ENCODE results near the gene SEMA7A.
"Not testable (repeated sequence)": the region's sequence is repeated elsewhere in the genome, so short reads cannot be mapped to it uniquely, and the experiment has no call there.

Gene SEMA7A

DNA sequence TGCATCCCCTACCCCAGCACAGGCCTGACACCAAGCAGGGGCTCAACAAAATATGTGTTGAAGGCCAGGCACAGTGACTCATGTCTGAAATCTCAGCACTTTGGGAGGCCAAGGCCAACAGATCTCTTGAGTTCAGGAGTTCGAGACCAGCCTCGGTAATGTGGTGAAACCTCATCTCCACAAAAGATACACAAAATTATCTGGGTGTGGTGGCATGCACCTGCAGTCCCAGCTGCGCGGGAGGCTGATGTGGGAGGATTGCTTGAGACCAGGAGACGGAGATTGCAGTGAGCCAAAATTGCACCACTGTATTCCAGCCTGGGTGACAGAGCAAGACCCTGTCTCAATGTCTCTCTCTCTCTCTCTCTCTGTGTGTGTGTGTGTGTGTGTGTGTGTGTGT lies 35.6 kb downstream of the SEMA7A start:
- no peak for FAIRE-seq

DNA sequence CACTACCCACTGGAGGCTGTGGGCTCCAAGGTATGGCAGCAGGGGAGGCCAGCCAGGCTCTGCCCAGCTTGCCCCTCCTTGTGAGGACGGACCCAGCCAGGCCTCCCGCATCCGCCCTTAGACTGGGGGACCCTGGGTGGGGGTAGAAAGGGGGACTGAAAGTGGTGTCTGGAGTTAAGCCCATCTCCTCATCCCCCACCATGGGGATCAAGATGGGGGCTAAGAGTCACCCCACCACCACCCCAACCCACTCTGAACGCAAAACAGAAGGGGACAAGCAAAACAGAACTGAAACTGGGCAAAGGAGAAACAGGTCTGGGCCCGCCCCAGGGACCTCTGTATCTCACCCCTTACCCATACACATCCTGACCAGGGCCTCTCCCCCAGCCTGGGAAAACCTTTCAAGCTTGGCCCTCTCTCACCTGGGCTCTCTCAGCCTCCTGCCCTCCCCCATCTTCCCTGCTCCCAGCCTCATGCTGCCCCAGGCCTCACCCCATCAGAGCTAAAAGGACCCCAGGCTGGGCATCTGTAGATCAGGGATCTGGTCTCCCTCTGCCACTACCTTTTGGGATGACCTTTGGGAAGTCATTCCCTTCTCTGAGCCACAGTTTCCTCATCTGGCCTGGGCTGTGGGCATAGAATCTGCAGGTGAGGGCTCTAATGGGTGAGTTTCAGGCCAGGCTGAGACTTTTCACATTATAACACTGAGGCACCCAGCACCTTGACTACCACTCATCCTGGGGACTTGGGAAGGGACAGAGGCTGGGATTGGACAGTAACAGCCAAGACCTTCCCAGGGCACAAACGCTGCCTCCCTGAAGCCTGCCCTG lies 36.3 kb downstream of the SEMA7A start:
- FAIRE-seq: no peak

DNA sequence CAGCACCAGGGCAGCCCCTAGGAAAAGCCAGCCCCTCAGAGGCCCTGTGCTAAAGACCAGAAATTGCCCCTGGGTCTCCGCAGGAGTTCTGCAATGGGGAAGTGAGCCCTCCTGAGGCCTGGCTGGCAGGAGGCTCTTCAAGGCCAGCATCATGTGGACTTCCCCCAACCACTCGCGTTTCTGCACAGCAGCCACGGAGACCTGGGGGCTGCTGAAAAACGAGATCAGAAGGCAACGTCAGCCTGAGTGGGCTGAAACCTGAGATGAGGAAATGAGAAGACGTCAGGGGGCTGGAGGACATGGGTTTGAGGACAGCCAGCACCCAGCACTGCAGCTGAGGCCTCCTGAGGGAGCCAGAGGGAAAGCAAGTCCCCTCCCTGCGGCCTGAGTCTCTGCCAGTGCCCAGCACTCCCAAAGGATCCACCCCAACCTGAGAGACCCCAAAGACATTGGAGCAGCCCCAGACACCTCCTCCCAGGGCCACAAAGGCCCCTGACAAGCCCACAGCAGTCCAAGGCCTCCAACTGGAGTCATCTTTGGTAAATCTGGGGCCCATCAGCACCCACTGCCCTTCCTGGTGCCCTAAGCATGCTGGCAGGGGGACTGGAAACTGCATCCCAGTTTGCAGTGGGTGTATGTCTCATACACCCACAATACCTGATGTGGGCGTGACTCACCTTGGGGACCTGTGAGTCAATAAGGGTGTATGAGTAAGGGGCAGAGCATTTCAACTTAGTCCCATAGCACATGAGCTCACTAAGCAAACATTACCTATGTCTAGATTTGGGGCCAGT lies 37.1 kb downstream of the SEMA7A start:
- FAIRE-seq: no peak

DNA sequence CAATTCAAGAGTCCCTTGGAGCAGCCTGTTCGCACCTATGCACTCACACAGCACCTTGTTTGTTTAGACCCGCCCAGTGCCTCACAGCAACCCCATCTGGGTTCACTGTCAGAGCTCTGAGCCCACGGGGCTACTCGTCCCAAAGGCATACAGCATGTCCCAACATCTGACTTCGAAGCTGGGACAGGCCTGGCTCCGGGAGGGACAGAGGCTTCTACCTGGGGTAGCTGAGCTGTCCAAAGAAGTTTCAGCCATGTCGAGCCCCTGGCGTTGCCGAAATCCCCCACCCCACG lies 37.7 kb downstream of the SEMA7A start:
- no peak for FAIRE-seq

DNA sequence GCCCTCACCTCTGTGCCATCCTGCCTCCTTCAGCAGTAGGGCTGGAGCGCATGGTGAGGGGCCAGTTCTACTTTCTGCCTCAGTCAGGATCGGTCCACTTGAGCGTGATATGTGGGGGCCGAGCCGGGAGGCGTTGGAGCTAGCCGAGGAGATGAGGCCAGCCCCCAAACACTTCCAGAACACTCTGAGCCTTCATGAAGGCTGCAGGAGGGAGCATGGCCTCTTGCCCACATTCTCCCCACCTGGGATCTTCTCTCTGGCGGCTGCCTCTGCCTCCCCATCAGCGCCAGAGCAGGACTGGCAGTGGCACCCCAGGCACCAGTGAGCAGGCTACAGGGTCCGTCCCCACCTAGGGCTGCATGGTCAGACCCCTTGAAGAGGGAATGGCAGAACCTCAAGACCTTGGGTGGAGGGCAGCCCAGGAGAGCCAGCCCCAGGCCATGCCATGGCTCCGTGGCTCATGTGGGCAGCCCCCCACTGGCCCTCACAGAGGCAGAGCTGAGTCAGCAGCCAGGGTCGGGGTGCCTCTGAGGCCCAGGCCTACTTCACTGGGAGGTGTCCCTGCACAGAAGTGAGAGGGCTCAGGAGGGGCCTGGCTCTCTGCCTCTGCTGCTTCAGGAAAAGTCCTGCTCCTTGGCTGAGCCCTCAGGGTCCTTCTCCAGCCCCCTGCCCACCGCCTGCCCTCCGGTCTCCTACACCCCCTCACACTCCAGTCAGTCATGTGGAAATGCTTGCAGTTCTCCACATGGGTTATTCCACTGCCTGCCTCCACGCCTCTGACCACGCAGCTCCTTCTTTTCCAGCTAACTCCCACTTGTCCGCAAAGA lies 38.2 kb downstream of the SEMA7A start:
- no peak for FAIRE-seq

DNA sequence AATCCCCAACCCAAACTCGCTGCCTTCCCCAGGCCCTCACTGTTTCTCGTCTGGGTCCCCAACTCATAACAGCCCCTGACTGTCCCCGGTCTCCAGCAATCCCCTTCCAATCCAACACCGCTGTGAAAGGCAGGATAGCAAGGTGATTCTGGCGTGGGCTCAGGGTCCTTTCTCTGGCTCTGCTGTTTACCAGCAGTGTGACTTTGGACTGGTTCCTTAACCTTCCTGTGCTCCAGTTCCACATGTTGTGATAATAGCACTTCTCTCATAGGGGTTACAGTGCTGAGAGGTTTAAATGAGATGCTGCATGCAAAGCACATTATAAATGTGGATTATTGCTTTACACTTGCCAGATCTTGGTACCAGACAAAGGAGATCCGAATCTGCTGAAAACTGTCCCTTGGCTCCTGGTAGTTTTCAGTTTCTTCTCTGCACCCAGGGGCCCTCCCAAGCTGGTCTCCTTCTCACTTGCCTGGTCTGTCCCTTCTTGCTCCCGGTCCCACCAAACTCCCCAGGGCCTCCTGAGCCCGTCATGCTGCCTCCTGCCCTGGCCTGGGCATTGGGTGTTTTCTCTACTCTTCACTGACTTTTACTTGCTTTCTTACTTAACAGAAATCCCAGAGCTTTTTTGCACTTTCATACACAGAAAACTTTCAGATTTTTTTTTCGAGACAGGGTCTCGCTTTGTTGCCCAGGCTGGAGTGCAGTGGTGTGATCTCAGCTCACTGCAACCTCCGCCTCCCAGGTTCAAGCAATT lies 39.5 kb downstream of the SEMA7A start:
- FAIRE-seq: no peak

DNA sequence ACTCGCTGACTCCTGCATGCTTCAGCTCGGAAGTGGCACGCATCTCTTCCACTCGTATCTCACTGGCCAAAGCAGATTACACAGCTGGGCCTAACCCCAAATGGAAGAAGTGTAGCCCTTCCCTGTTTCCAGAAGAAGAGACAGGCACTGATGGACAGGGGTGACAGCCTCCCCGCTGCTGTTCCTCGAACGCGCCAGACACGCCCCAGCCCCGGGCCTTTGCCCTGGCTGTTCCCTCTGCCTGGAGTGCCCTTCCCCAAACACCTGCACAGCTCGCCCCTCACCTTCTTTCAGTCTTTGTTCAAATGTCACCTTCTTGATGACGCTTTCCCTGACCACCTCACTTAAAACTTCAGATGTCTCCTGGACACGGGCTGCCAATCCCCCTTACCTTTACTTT lies 40.3 kb downstream of the SEMA7A start:
- no peak for FAIRE-seq

DNA sequence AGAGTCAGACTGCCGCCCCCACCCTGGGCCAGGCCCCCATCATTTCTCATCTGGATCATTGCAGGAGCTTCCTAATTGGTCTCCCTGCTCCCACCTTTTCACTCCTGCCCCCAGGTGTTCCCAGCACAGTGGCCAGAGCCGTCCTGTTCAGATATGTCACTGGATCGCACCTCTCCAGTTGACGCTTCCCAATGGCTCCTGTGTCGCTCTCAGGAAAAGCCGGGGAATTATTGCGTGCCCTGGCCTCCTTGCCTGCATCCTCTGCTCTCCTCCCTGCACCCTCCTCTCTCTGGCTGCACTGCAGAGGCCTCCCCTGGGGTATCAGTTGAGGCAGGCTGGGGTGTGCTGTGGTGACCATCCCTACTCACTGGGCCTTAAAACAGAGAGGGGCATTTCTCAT lies 40.9 kb downstream of the SEMA7A start:
- no peak for FAIRE-seq

DNA sequence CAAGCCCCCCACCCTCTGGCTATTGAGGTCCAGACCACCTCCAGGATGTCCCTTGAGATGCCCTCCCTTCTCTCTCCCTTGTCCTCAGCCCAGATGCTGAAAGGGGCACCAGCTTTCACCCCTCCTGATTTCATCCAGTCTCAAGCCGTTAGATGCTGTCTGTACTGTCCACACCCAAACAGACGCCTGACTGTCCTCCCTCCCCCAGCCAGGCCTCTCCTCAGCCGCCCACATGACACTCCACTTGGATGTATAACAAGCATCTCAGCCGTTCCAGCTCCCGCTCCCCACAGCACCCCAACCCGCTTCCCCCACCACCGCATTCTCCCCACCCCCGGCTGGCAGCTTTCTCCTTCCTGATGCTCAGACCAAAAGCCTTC lies 41.3 kb downstream of the SEMA7A start:
- FAIRE-seq: no peak

DNA sequence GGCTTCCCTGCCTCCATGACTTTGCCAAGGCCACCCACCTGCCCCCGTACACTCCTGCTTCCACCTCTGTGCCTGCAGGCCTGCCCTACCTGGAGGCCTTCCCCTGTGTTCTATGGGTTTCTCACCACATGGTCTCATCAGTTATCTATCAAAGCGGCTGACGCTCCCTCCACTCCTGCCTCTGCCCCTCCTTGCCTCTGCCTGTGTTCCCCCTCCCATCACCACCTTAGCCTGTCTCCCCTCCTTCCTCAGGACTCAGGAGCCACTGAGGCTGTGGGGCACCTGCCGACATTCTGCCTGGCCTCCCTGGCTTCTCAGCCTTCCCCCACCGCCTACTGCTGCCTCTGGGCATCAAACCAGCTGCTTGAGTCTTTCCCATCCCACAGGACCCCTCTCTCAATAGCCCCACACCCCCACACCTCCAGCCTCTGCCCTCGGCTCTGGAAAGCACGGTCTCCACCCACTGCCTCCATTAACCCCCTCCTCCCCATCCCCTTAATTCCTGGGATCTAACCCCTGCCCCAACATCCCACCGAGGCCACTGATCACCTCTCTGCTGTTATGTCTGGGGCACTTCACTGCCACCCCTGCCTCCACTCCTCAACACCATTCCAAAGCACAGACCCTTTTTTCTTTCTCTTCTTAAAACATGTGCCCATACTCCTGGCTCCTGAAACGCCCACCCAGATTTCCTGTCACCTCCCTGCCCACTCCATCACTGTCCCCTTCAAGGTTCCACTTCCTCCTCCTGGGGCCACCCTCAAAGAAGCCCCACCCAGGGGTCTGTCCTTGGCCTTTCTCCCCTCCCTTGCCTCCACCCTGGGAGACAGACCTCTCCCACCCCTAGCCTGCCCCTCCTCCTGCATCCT lies 41.9 kb downstream of the SEMA7A start:
- FAIRE-seq: no peak

DNA sequence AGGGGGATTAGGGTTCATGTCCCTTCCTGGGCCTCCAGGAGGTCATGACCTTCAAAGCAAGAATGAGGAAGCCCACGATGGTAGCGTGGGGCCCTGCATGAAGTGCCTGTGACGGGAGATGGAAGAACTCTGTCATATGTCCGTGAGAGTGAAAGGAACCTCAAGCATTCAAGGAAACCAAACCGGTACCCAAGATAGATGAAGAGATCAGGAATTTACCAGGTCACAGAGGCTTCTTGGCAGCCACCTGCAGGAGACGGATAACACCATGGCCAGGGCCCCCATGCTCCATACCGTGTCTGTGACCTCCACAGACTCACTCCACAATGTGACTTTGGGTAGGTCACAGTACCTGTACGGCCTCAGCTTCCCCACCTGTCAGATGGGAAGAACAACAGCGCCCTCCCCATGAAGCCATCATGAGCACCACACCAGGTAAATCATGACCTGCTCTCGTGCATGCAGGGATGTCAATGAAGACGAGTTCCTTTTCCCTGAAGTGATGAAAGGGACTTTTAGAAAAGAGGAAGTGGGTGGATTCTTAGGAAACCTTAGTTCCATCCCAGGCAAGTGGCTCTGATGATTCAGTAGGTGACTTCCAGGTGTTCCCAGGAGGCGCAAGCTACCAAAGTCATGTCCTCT lies 43.0 kb downstream of the SEMA7A start:
- no peak for FAIRE-seq

DNA sequence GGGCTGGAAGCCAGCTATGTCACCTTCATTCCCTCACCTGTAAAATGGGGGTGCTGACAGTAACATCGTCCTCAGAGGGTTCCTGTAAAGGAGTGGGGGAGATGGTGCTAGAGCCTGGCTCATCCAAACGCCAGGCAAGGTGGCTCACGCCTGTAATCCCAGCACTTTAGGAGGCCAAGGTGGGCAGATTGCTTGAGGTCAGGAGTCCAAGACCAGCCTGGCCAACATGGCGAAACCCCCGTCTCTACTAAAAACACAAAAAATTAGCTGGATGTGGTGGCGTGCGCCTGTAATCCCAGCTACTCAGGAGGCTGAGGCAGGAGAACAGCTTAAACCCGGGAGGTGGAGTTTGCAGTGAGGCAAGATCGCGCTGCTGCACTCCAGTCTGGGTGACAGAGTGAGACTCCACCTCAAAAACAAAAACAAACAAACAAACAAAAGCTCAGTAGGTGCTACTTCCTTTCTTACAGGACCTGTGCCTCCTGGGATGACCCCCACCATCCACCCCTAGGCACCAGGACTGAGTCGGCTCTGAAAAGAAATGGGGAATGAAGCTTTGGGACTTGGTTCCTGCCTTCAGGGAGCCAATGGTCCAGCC lies 43.6 kb downstream of the SEMA7A start:
- FAIRE-seq: not testable (repeated sequence)

DNA sequence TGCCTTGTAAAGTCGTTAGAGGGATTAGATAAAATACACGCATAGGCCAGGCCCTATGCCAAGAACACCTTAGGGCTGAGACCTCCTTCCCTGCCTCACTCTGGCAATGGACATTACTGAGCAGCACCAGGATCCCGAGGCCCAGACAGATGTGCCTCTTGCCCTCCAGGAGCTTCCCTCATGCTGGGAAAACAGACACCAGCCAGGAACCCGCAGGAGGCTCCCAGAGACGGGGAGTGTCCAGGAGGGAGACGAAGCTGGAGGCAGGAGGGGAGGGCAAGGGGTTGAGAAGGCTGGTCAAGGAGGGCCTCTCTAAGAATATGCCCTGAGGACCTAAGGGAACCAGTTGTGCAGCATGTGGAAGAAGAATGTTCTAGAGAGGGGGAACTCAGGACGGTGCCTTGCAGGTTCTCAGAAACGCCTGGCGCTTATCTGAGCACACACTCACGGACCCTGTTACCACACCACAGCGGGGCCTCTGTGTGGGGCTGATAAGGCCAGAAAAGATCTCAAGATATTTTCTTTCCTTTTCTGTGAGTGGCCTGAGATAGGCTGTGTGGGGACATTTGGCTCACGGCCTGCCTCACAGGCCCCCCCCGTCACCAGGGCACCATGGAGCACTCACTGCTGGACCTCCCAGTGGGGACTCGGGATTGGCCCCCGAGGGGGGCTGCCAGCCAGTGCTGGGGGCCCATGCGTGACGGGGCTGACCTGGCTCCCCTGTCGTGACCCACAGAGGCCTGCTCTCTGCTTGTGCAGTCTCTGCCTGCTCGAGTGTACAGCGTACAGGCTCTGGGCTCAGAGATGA lies 44.3 kb downstream of the SEMA7A start:
- FAIRE-seq: no peak

DNA sequence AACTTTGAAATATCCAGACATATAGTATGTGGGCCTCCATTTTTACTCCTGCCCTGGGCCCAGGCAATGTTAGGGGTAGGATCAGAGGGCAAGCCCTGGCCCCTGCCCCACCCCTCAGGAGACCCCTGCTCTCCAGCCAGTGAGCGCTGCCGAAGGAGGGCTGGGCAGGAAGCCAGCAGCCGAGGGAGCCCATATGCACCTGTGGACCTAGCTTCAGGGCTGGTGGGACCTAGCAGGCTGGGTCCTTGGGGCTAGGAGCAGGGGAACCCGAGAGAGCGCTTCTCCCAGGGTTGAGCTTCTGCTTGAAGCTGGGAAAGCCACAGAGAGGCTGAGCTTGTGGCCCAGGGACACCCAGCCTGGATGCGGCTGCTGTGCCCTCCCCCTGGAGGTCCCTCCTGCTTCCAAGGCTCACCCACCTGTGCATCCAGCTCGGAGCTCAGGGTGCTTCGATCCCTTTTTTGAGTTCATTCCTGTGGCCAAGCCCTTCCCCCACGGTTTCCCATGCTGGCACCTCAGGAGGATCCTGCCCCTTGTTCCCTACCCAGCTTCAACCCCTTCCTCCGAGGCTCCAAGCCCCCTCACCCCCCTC lies 45.3 kb downstream of the SEMA7A start:
- no peak for FAIRE-seq

DNA sequence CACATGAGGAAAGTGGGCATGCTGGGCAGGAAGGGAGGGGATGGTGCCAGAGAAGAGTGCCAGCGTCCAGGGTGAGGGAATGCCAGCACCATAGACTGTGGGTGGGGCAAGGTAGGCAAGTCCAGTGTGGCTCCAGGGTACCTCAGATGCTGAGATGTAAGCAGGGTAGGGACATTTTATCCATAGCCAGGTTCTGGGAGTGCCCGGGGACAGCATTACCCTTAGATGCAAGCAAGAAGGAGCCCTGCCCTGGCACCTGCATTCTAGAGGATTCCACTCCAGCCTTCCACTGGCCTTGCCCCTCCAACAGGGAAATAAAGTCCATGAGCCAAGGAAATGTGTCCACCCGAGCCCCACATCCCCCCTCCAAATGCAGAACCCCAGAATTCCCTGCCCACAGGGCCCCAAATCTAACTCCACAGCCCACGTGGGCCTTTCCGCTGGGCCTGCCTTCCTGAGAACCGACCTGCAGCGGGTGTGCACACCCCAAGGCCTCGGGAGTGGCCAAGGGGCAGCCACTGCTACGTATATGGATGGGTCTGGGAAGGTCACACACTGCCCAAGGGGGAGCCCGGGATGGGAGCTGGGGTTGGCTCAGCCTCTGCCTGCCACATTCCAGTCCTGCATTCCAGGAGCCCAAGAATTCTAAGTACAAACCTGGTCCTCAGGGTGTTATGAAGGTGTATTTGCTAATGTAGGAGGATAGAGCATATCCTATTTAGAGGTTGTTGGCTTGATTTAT lies 46.0 kb downstream of the SEMA7A start:
- no peak for FAIRE-seq

DNA sequence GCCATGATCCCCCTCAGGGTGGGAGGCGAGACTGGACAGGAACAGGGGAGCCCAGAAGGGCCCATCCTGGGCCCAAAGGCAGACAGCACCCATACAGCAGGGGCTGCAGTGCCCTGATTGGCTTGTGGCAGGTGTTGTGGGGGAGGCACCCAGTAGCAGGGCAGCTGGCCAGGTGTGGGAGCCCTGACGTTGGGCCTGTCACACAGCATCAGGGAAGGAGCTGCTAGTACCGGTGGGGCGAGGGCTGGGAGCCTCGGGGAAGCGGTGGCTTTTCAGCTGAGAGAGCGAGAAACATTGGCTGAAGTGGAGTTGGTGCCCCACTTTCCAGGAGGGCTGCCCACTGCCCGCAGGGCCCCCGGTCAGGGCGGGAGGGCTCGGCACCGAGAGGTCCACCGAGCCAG lies 46.6 kb downstream of the SEMA7A start:
- no peak for FAIRE-seq

DNA sequence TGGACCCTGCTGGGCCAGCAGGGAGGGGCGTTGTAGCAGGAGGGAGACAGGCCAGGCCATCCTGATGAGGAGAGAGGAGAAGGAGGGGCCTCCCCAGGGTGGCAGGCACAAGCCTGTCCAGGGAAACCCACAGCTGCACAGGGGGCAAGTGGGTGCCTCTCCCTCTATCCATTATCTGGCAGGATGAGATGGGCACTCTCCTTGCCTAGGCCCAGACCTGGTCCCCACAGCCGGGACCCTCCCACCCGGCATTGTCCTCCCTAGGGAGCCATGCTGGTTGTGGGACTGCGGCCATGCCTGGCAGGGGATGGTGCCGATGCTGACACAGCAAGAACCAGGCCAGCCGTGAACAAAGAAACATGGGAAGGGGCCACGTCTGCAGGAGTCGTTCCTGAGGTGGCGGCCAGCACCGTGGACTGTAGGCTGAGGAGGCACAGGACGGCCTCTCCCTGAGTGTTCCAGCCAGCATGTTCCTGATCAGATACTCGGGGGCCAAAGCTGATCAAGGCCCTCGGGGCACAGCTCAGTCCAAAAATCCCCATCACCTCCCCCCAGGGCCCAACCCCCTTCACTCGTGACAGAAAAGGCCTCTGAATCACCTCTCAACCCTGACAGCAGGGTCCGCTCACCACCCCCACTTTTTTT lies 47.1 kb downstream of the SEMA7A start:
- no peak for FAIRE-seq

DNA sequence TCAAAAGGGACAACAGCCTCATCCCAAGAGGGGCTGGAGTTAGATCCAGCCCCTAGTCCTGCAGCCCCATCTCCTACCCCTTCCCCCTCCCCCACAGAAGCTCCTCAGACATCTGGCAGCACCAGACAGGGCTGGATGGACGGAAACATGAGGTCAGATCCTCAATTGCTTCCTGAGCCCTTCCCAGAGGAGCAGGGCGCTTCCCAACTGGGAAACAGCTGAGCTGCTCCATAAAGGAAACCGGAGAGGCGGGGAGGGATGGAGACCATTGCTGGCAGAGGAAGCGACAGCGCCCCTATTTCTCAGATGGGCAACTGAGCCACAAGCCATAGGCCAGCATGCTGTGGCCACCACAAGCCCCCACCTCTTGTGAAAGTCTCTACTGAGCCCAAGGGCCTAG lies 48.0 kb downstream of the SEMA7A start:
- FAIRE-seq: no peak
